Endothelial cell of umbilical vein (primary cell): Measurements from ENCODE around the gene P2RY8. TPM values are rescaled to one million over a fixed set of nuclear protein-coding genes. Genes with fewer than 3 reads are reported as not detected.

Experiments
- BruUV-seq: library from RNA; stranded (reverse); fragments of 400-500 nt; replicated peaks from 2 replicates; lab custom pipeline; 2021; lab: Mats Ljungman, UMichigan
- CTCF ChIA-PET: fragments of 300-600, 350-600 bp; sonication (Branson Sonifier 250); formaldehyde crosslinking; loops from one replicate; lab custom pipeline; 2021; ENCODE audit warnings: antibody characterized with exemption, inconsistent platforms; lab: Charles Lee
- POLR2A ChIA-PET: fragments of 300-600, 350-600 bp; sonication (Branson Sonifier 250); formaldehyde crosslinking; loops from one replicate; lab custom pipeline; 2021; ENCODE audit warnings: antibody characterized with exemption, inconsistent platforms; lab: Charles Lee
- DNase-seq: peaks from one replicate; pipeline ENCODE4 v3.0.0-alpha.2; 2011; ENCODE audit warnings: low read depth, low spot score
- FAIRE-seq: peaks from 2 replicates; lab custom pipeline; 2011; peaks lifted over from hg19 to GRCh38; lab: Jason Lieb, UNC
- H2AFZ ChIP-seq: 2 replicates; pipeline ENCODE4 v1.6.0; 2012; ENCODE audit warnings: low read depth, low read length, control low read depth, inconsistent platforms
- H3K27ac ChIP-seq: 2 replicates; pipeline ENCODE4 v1.5.1; 2011; ENCODE audit warnings: low read depth, mild to moderate bottlenecking, control low read depth, low read length, moderate library complexity; ENCODE audit not compliant: insufficient read depth
- H3K27me3 ChIP-seq, 2 experiments: 2 replicates each; pipeline versions ENCODE4 v1.6.0 to v1.6.1; 2011; ENCODE audit warnings: low read length in 2 of 2, mixed read lengths in 1 of 2; ENCODE audit not compliant: control insufficient read depth in 2 of 2, insufficient read depth in 2 of 2
- H3K36me3 ChIP-seq, 2 experiments: 2 replicates in 1 of 2; 3 replicates in 1 of 2; pipeline ENCODE4 v1.5.1; 2011; ENCODE audit warnings: low read length in 2 of 2, mild to moderate bottlenecking in 1 of 2, moderate library complexity in 1 of 2; ENCODE audit not compliant: control insufficient read depth in 2 of 2, insufficient read depth in 2 of 2; ENCODE audit errors: extremely low read depth in 1 of 2
- H3K4me1 ChIP-seq: 3 replicates; pipeline ENCODE4 v1.5.1; 2011; ENCODE audit warnings: mild to moderate bottlenecking, low read length; ENCODE audit not compliant: control insufficient read depth, insufficient read depth; ENCODE audit errors: extremely low read depth
- H3K4me2 ChIP-seq: 2 replicates; pipeline ENCODE4 v1.6.1; 2011; ENCODE audit warnings: low read length, control low read depth, mixed read lengths; ENCODE audit not compliant: insufficient read depth
- H3K4me3 ChIP-seq, 3 experiments: fragments of 200-600 bp in 1 of 3; sonication (generic), shearing (Covaris generic) in 1 of 3; replicated peaks in 1 of 3; 2 replicates each; pipeline ENCODE4 v1.5.1; 2011 to 2016; ENCODE audit warnings: control low read depth in 3 of 3, low read length in 3 of 3, mild to moderate bottlenecking in 2 of 3, inconsistent platforms in 1 of 3, low read depth in 1 of 3, moderate library complexity in 1 of 3; ENCODE audit not compliant: insufficient read depth in 1 of 3
- H3K79me2 ChIP-seq: 2 replicates; pipeline ENCODE4 v1.6.0; 2012; ENCODE audit warnings: low read length, inconsistent platforms; ENCODE audit not compliant: control insufficient read depth, insufficient read depth
- H3K9ac ChIP-seq: replicated peaks from 2 replicates; pipeline ENCODE3; 2011; ENCODE audit warnings: low read length, control low read depth; ENCODE audit not compliant: insufficient read depth; ENCODE audit errors: extremely low read depth
- H3K9me1 ChIP-seq: replicated peaks from 3 replicates; pipeline ENCODE4 v1.6.0; 2011; ENCODE audit warnings: mild to moderate bottlenecking, low read length; ENCODE audit not compliant: control insufficient read depth, insufficient read depth; ENCODE audit errors: extremely low read depth
- H3K9me3 ChIP-seq: replicated peaks from 2 replicates; pipeline ENCODE4 v1.5.1; 2012; ENCODE audit warnings: low read length, inconsistent platforms; ENCODE audit not compliant: control insufficient read depth, insufficient read depth
- H4K20me1 ChIP-seq: replicated peaks from 2 replicates; pipeline ENCODE3; 2011; ENCODE audit warnings: mild to moderate bottlenecking, low read length; ENCODE audit not compliant: control insufficient read depth, insufficient read depth; ENCODE audit errors: extremely low read depth
- CTCF ChIP-seq, 2 donors: IDR thresholded peaks; 1 replicate in 1 of 2; 2 replicates in 1 of 2; pipeline ENCODE4 v1.5.1; 2011; ENCODE audit warnings: low read length in 2 of 2, mild to moderate bottlenecking in 2 of 2, moderate library complexity in 2 of 2, control low read depth in 1 of 2, inconsistent platforms in 1 of 2, low read depth in 1 of 2; ENCODE audit not compliant: insufficient read depth in 1 of 2; ENCODE audit errors: extremely low read depth in 1 of 2
- EZH2 ChIP-seq: IDR thresholded peaks from 2 replicates; pipeline ENCODE4 v1.6.1; 2012; ENCODE audit warnings: borderline replicate concordance, low read depth, mild to moderate bottlenecking, moderate library complexity, low read length, inconsistent platforms; ENCODE audit not compliant: severe bottlenecking
- FOS ChIP-seq: IDR thresholded peaks from 2 replicates; pipeline ENCODE4 v1.6.1; 2011; ENCODE audit warnings: mild to moderate bottlenecking, low read length, moderate library complexity, borderline replicate concordance; ENCODE audit not compliant: insufficient read depth
- GATA2 ChIP-seq: IDR thresholded peaks from 2 replicates; pipeline ENCODE4 v1.7.0; 2011; ENCODE audit warnings: low read depth, mild to moderate bottlenecking, moderate library complexity, mixed read lengths, low read length; ENCODE audit not compliant: insufficient read length, insufficient read depth
- JUN ChIP-seq: IDR thresholded peaks from 2 replicates; pipeline ENCODE4 v1.6.1; 2011; ENCODE audit warnings: borderline replicate concordance, low read depth; ENCODE audit not compliant: insufficient read length, insufficient read depth
- MAX ChIP-seq: IDR thresholded peaks from 2 replicates; pipeline ENCODE4 v1.6.1; 2011; ENCODE audit not compliant: insufficient read depth, insufficient read length
- MYC ChIP-seq: IDR thresholded peaks from one replicate; pipeline ENCODE4 v1.6.1; 2011; ENCODE audit warnings: mild to moderate bottlenecking, low read depth, low read length
- POLR2A ChIP-seq: IDR thresholded peaks from 2 replicates; pipeline ENCODE4 v1.6.1; 2012; ENCODE audit warnings: low read depth, mild to moderate bottlenecking, control low read depth, low read length
- POLR2AphosphoS5 ChIP-seq: IDR thresholded peaks from 2 replicates; pipeline ENCODE4 v1.6.1; 2012; ENCODE audit warnings: low read depth, mild to moderate bottlenecking, control low read depth, low read length, moderate library complexity; ENCODE audit not compliant: insufficient read depth
- dilution Hi-C: fragments of 300-500 bp; cut with MboI; formaldehyde crosslinking; loops from one replicate; pipeline ENCODE4 v1.15.0; 2019; ENCODE audit warnings: low sequenced_read_pairs; ENCODE audit not compliant: extremely low pct_ligation_motif_present
- intact Hi-C: fragments of 100-400 bp; cut with micrococcal nuclease; formaldehyde crosslinking; loops from one replicate; pipeline ENCODE4 v1.10.0; 2022
- polyA plus RNA-seq, 4 experiments: library from polyadenylated mRNA; depleted of rRNA in 3 of 4; stranded (reverse) in 3 of 4; unstranded in 1 of 4; fragments of >200 nt; gene quantifications; 2 replicates each; pipeline versions ENCODE4 v1.2.1 to v1.2.3, GENCODE V29; 2011 to 2012; ENCODE audit warnings: missing spikeins in 1 of 4
- total RNA-seq: library from RNA; stranded (reverse); gene quantifications from 2 replicates; pipeline ENCODE4 v1.2.3, GENCODE V29; 2021

Gene P2RY8
- total and polyA plus RNA-seq, 2 donors (not counting 3 experiments of a cell fraction or from before 2014, with no cell fraction given): not detected

DNA sequence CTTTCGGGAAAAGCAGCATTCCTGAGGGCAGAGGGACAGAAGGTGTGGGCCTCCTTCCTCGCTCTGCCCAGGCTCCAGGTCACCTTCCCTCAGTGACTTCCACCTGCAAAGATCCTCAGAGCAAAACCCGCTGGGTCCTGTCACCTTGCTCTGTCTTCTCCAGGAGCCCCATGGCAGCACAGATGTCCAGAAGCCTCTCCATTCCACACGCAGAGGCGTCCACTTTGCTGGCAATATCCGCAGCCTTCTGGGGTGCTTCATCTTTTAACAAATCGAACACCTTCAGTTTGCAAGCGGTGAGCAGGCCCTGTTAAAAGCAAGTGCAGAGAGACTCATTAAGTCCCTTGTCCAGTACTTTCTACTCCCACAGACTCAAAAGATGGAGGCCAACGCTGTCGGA is 111.6 kb downstream of the P2RY8 start:
- Histone ChIP-seq H3K27ac (no peak overlapping the region), H3K27me3 (no peaks in the 10 kb centered on the region), H3K4me3 (no peak overlapping the region), H3K4me1 (no peaks in the 10 kb centered on the region), H3K79me2 (no peaks in the 10 kb centered on the region), H3K9me3 (no peaks in the 10 kb centered on the region), H3K9ac (no peak overlapping the region), H4K20me1 (no peaks in the 10 kb centered on the region), H3K36me3 (peaks cover 2 to 8% of the 10 kb centered on the region in 2 experiments), H3K9me1 (no peaks in the 10 kb centered on the region), H2AFZ (no peak overlapping the region), H3K4me2 (no peak overlapping the region)
- dilution Hi-C loops (no loop called here), intact Hi-C loops (no loop called here)
- POLR2A ChIA-PET: no interaction called here
- TF ChIP-seq MAX (no peak), MYC (no peak), FOS (no peak), GATA2 (no peak), CTCF (IDR thresholded peaks at IDR 0.05; ENCODE audit: extremely low read depth in 1 of 2, insufficient read depth in 1 of 2, low read depth in 1 of 2, low read length in 2 of 2) (no peak), POLR2AphosphoS5 (no peak), JUN (no peak), POLR2A (no peak), EZH2 (no peak)
- BruUV-seq: no TSS peak
- DNase-seq: no peak
- CTCF ChIA-PET: no interaction called here
- no peak for FAIRE-seq
